ENCODE results near the gene RPP30.
"Not testable (repeated sequence)": the region's sequence is repeated elsewhere in the genome, so short reads cannot be mapped to it uniquely, and the experiment has no call there.

The RPP30 gene

DNA sequence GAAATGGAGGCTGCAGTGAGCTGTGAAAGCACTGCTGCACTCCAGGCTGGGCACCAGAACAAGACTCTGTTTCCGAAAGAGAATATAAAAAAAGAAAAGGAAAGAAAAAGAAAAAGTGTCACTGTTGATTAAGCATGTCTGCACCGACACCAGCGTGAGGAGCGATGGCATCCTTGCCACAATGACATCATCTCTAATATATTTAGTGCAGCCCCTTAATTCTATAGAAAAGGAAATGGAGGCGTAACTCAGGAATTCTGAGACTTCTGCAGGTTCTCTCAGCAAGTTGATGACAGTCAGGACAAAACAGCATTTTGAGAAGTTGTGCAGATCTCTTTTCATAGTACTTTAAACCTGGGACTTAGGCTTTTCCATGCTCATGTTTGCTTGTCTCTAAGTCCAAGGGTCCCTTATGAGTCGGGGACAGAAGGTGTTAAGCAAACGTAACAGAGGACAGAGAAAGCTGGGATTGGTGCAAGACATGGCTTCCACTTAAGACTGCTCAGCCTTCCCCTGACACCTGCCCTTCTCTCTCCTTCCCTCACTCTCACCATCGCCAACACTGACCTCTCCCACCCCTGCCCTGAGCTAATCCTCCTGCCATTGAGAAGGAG lies 66.0 kb downstream of the RPP30 start:
- Histone ChIP-seq H3K9ac (ENCODE audit: low read length in 5 of 5) (no peak overlapping the region), H3K27me3 (ENCODE audit: control insufficient read depth in 5 of 5, insufficient read depth in 4 of 5, low read length in 5 of 5) (no peaks in the 10 kb centered on the region), H3K27ac (ENCODE audit: low read depth, low read length) (no peak overlapping the region), H3K36me3 (ENCODE audit: control insufficient read depth in 5 of 5, insufficient read depth in 5 of 5, low read length in 5 of 5) (no peaks in the 10 kb centered on the region), H3K4me1 (ENCODE audit: control insufficient read depth in 5 of 5, insufficient read depth in 5 of 5, low read length in 5 of 5) (no peaks in the 10 kb centered on the region), H3K4me3 (ENCODE audit: low read depth in 1 of 5, low read length in 5 of 5) (no peak overlapping the region), H3K9me3 (ENCODE audit: control insufficient read depth in 5 of 5, low read length in 5 of 5) (no peaks in the 10 kb centered on the region)

DNA sequence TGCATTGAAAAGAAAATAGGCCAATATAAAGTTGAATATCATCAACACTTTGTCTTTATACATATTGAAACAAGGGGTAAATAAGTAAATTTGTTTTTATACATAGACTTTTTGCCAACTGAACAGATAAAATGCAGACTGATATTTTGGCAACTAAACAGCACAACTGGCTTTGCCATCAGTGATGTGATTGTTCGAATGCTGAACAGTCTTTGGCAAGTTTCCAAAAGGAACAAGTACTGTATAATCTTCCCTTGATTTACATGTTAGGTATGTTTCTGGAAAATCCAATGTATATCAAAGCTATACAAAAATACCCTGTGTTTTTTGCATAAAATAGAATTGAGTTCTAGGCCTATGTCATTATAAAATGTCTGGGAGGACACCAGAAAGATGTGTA lies 67.3 kb downstream of the RPP30 start:
- Histone ChIP-seq H3K27ac (ENCODE audit: low read depth, low read length) (no peak overlapping the region), H3K4me1 (ENCODE audit: control insufficient read depth in 5 of 5, insufficient read depth in 5 of 5, low read length in 5 of 5) (no peaks in the 10 kb centered on the region), H3K36me3 (ENCODE audit: control insufficient read depth in 5 of 5, insufficient read depth in 5 of 5, low read length in 5 of 5) (no peaks in the 10 kb centered on the region), H3K9ac (ENCODE audit: low read length in 5 of 5) (no peak overlapping the region), H3K4me3 (ENCODE audit: low read depth in 1 of 5, low read length in 5 of 5) (no peak overlapping the region), H3K27me3 (ENCODE audit: control insufficient read depth in 5 of 5, insufficient read depth in 4 of 5, low read length in 5 of 5) (no peaks in the 10 kb centered on the region), H3K9me3 (ENCODE audit: control insufficient read depth in 5 of 5, low read length in 5 of 5) (no peaks in the 10 kb centered on the region)

- no peaks in the 10 kb centered on the region for H3K9me3 ChIP-seq (ENCODE audit: control insufficient read depth in 5 of 5, low read length in 5 of 5)
- no peaks in the 10 kb centered on the region for H3K36me3 ChIP-seq (ENCODE audit: control insufficient read depth in 5 of 5, insufficient read depth in 5 of 5, low read length in 5 of 5)
- no peak overlapping the region for H3K27ac ChIP-seq (ENCODE audit: low read depth, low read length)
- no peaks in the 10 kb centered on the region for H3K27me3 ChIP-seq (ENCODE audit: control insufficient read depth in 5 of 5, insufficient read depth in 4 of 5, low read length in 5 of 5)
- H3K9ac ChIP-seq (ENCODE audit: low read length in 5 of 5): no peak overlapping the region
- H3K4me3 ChIP-seq (ENCODE audit: low read depth in 1 of 5, low read length in 5 of 5): no peak overlapping the region
- no peaks in the 10 kb centered on the region for H3K4me1 ChIP-seq (ENCODE audit: control insufficient read depth in 5 of 5, insufficient read depth in 5 of 5, low read length in 5 of 5)
These were observed 67.9 kb downstream of the RPP30 start for GRCh38 chr10:90939648-90940047.

GRCh38 chr10:90942980-90943379 lies 71.2 kb downstream of the RPP30 start:
- not testable (repeated sequence) for H3K4me1 ChIP-seq (ENCODE audit: control insufficient read depth in 5 of 5, insufficient read depth in 5 of 5, low read length in 5 of 5); H3K4me3 ChIP-seq (ENCODE audit: low read depth in 1 of 5, low read length in 5 of 5); H3K9me3 ChIP-seq (ENCODE audit: control insufficient read depth in 5 of 5, low read length in 5 of 5); H3K9ac ChIP-seq (ENCODE audit: low read length in 5 of 5); H3K27me3 ChIP-seq (ENCODE audit: control insufficient read depth in 5 of 5, insufficient read depth in 4 of 5, low read length in 5 of 5); H3K27ac ChIP-seq (ENCODE audit: low read depth, low read length); H3K36me3 ChIP-seq (ENCODE audit: control insufficient read depth in 5 of 5, insufficient read depth in 5 of 5, low read length in 5 of 5)

GRCh38 chr10:90944749-90945148 lies 73.0 kb downstream of the RPP30 start:
- no peak overlapping the region for H3K4me3 ChIP-seq (ENCODE audit: low read depth in 1 of 5, low read length in 5 of 5)
- no peaks in the 10 kb centered on the region for H3K4me1 ChIP-seq (ENCODE audit: control insufficient read depth in 5 of 5, insufficient read depth in 5 of 5, low read length in 5 of 5)
- H3K27me3 ChIP-seq (ENCODE audit: control insufficient read depth in 5 of 5, insufficient read depth in 4 of 5, low read length in 5 of 5): no peaks in the 10 kb centered on the region
- no peak overlapping the region for H3K9ac ChIP-seq (ENCODE audit: low read length in 5 of 5)
- no peaks in the 10 kb centered on the region for H3K36me3 ChIP-seq (ENCODE audit: control insufficient read depth in 5 of 5, insufficient read depth in 5 of 5, low read length in 5 of 5)
- H3K27ac ChIP-seq (ENCODE audit: low read depth, low read length): no peak overlapping the region
- no peaks in the 10 kb centered on the region for H3K9me3 ChIP-seq (ENCODE audit: control insufficient read depth in 5 of 5, low read length in 5 of 5)

GRCh38 chr10:90945491-90946070 lies 73.8 kb downstream of the RPP30 start:
- Histone ChIP-seq H3K4me1 (ENCODE audit: control insufficient read depth in 5 of 5, insufficient read depth in 5 of 5, low read length in 5 of 5) (no peaks in the 10 kb centered on the region), H3K9ac (ENCODE audit: low read length in 5 of 5) (no peak overlapping the region), H3K4me3 (ENCODE audit: low read depth in 1 of 5, low read length in 5 of 5) (no peak overlapping the region)

GRCh38 chr10:90947030-90947960 lies 75.5 kb downstream of the RPP30 start:
- no peaks in the 10 kb centered on the region for H3K9me3 ChIP-seq (ENCODE audit: control insufficient read depth in 5 of 5, low read length in 5 of 5)
- H3K27ac ChIP-seq (ENCODE audit: low read depth, low read length): no peak overlapping the region
- no peaks in the 10 kb centered on the region for H3K27me3 ChIP-seq (ENCODE audit: control insufficient read depth in 5 of 5, insufficient read depth in 4 of 5, low read length in 5 of 5)
- no peaks in the 10 kb centered on the region for H3K4me1 ChIP-seq (ENCODE audit: control insufficient read depth in 5 of 5, insufficient read depth in 5 of 5, low read length in 5 of 5)
- H3K4me3 ChIP-seq (ENCODE audit: low read depth in 1 of 5, low read length in 5 of 5): no peak overlapping the region
- H3K36me3 ChIP-seq (ENCODE audit: control insufficient read depth in 5 of 5, insufficient read depth in 5 of 5, low read length in 5 of 5): no peaks in the 10 kb centered on the region
- no peak overlapping the region for H3K9ac ChIP-seq (ENCODE audit: low read length in 5 of 5)

More at GRCh38 chr10:90945491-90946070, 73.8 kb downstream of the RPP30 start:
- H3K27me3 ChIP-seq (ENCODE audit: control insufficient read depth in 5 of 5, insufficient read depth in 4 of 5, low read length in 5 of 5): no peaks in the 10 kb centered on the region
- H3K27ac ChIP-seq (ENCODE audit: low read depth, low read length): no peak overlapping the region
- no peaks in the 10 kb centered on the region for H3K9me3 ChIP-seq (ENCODE audit: control insufficient read depth in 5 of 5, low read length in 5 of 5)
- H3K36me3 ChIP-seq (ENCODE audit: control insufficient read depth in 5 of 5, insufficient read depth in 5 of 5, low read length in 5 of 5): no peaks in the 10 kb centered on the region

All from subcutaneous abdominal adipose tissue (tissue), 5 donors.